Measurements from ENCODE around the gene QRFP. TPM values are rescaled to one million over a fixed set of nuclear protein-coding genes. Genes with fewer than 3 reads are reported as not detected.

Gene QRFP
- total RNA-seq, 1 experiment from 2014 or later: not detected

DNA sequence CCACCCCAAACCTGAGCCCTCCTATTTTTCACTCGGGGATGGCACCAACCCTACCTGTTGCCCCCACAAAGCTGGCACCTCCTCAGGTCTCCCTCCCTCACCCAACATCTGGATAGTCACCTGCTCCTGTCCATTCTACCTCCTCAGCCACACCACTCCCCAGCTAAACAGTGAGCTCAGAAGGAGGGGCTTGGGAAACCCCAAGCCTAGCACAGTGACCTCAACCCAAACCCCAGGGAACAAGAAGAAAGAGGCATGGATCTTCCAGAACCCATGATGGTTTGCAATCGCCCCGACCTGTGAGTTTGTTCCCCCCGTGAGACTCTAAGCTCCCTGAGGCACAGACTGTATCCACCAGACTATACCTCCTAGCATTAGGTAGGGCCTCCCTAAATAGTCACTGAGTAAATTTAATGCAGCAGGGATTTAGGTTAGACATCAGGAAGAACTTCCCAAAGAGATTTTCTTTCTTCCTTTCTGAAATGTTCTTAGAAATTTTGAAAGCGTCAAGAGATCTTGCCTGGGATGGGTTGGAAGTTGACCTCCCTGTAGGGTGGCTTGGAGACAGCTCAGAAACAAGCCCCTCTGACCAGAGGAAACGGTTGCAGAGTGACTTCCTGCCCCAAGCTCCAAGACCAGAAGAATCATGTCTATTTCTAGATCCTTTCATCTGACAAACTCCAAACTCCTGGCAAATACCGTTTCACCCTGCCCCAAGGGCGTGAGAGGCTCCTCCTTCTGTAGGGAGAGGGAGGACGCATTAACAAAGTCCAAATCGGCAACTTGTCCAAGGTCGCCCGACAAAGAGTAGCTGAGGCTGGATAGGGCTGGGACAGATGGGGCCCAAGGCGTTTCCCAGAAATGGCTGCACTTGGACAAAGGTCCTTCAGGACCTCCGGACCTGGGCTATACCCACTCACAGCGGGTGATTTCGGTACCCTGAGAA lies 38.4 kb upstream of the QRFP start:
- no peak for DNase-seq
- H3K4me1 Mint-ChIP-seq (ENCODE audit: low read depth, unreplicated experiment): peaks cover 25% of the 10 kb centered on the region
- H3K9me3 Mint-ChIP-seq (ENCODE audit: low read depth, unreplicated experiment): no peaks in the 10 kb centered on the region
- intact Hi-C loops (cut with micrococcal nuclease; ENCODE audit: unreplicated experiment): no loop called here
- BruUV-seq (replicated peaks): no TSS peak
- TF ChIP-seq, protein P1, sequence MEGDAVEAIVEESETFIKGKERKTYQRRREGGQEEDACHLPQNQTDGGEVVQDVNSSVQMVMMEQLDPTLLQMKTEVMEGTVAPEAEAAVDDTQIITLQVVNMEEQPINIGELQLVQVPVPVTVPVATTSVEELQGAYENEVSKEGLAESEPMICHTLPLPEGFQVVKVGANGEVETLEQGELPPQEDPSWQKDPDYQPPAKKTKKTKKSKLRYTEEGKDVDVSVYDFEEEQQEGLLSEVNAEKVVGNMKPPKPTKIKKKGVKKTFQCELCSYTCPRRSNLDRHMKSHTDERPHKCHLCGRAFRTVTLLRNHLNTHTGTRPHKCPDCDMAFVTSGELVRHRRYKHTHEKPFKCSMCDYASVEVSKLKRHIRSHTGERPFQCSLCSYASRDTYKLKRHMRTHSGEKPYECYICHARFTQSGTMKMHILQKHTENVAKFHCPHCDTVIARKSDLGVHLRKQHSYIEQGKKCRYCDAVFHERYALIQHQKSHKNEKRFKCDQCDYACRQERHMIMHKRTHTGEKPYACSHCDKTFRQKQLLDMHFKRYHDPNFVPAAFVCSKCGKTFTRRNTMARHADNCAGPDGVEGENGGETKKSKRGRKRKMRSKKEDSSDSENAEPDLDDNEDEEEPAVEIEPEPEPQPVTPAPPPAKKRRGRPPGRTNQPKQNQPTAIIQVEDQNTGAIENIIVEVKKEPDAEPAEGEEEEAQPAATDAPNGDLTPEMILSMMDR (IDR thresholded peaks at IDR 0.05; ENCODE audit: unreplicated experiment): no peak
- no peak overlapping the region for H3K27ac Mint-ChIP-seq (ENCODE audit: unreplicated experiment)
- CTCF ChIA-PET: interaction anchor here (0.6 kb wide), 1 partner anchor 27 kb away, joined by 3 read pairs; no protein-coding TSS in a partner anchor
- no peak overlapping the region for H3K4me3 Mint-ChIP-seq (ENCODE audit: low read depth, unreplicated experiment)
- peaks cover 57% of the 10 kb centered on the region for H3K27me3 Mint-ChIP-seq (ENCODE audit: unreplicated experiment)
- peaks cover 6% of the 10 kb centered on the region for H3K36me3 Mint-ChIP-seq (ENCODE audit: insufficient read depth, unreplicated experiment)

DNA sequence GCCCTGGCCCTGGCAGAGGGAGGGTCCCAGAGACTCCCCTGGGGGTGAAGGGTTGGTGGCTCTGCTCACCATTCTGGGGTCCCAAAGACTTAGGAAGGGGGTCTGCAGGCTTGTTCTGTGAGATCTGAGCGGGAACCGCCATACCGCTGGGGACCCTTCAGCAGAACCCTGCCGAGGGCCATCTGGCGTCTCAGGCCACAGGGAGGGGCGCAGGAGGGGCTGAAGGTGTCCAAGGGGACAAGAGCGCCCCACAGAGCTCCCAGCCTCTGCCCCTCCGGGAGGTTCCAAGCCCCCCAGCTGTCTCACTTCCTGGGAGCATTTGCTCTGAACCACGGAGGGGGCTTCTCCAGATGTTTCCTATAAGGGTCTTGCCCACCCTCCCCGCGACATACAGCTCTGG lies 37.6 kb upstream of the QRFP start:
- DNase-seq: no peak
- BruUV-seq (replicated peaks): no TSS peak
- Mint-ChIP-seq H3K36me3 (ENCODE audit: insufficient read depth, unreplicated experiment) (peaks cover 6% of the 10 kb centered on the region), H3K9me3 (ENCODE audit: low read depth, unreplicated experiment) (no peaks in the 10 kb centered on the region), H3K27me3 (ENCODE audit: unreplicated experiment) (peaks cover 55% of the 10 kb centered on the region), H3K4me1 (ENCODE audit: low read depth, unreplicated experiment) (peaks cover 25% of the 10 kb centered on the region), H3K4me3 (ENCODE audit: low read depth, unreplicated experiment) (no peak overlapping the region), H3K27ac (ENCODE audit: unreplicated experiment) (no peak overlapping the region)
- TF ChIP-seq, protein P1 (IDR thresholded peaks at IDR 0.05; ENCODE audit: unreplicated experiment): no peak
- intact Hi-C loops (cut with micrococcal nuclease; ENCODE audit: unreplicated experiment): no loop called here
- CTCF ChIA-PET: interaction anchor here (0.7 kb wide), 1 partner anchor 29 kb away, joined by 3 read pairs; no protein-coding TSS in a partner anchor

DNA sequence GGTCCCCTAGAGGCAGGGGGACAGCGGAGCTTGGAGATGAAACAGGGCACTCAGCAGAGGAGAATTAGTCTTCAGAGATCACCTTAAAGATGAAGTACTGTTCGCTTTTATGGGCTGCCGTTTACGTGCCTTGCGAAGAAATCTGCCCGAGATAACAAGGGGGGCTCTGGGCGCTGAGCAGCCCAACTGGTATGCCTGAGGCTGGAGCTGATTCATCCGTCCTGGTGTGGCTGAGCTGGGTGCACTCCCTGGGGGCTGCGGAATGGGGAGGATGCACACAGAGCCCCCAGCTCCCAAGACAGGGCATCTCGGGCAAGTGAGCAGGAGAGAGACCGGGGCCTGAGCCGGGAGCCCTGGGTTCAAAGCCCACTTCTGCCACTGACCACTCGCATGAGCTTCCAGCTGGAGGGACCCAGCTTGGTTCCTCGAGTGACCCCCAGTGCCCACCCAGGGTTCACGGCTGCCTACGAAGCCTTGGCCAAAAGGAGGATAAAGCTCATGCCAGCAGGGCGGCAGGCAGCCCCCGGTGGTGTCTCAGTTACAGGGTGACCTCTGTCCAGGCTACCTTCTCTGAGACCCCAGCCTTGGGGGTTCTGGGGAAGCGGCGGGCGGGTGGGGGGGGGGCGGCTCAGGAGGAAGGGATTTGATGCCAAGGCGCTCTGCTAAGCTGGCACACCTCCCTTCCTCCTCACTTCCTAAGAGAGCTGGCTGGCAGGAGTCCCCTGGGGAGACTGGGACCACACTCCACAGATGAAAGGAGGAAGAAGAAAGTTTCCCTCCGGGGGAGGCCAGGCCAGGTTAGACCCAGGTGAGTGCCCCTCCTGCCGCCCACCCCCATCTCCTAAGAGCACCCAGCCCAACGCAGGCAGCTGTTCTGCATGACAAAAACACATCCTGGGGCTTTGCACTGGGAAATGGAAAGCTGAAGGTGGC lies 36.8 kb upstream of the QRFP start:
- no peak for DNase-seq
- intact Hi-C loops (cut with micrococcal nuclease; ENCODE audit: unreplicated experiment): no loop called here
- BruUV-seq (replicated peaks): no TSS peak
- Mint-ChIP-seq H3K27ac (ENCODE audit: unreplicated experiment) (no peak overlapping the region), H3K27me3 (ENCODE audit: unreplicated experiment) (peaks cover 46% of the 10 kb centered on the region), H3K36me3 (ENCODE audit: insufficient read depth, unreplicated experiment) (no peaks in the 10 kb centered on the region), H3K9me3 (ENCODE audit: low read depth, unreplicated experiment) (no peaks in the 10 kb centered on the region), H3K4me3 (ENCODE audit: low read depth, unreplicated experiment) (no peak overlapping the region), H3K4me1 (ENCODE audit: low read depth, unreplicated experiment) (peaks cover 26% of the 10 kb centered on the region)
- CTCF ChIA-PET: interaction anchor here (0.6 to 0.7 kb wide), 2 partner anchors 28 to 522 kb away, joined by 3 read pairs; no protein-coding TSS in a partner anchor
- TF ChIP-seq, protein P1 (IDR thresholded peaks at IDR 0.05; ENCODE audit: unreplicated experiment): no peak

DNA sequence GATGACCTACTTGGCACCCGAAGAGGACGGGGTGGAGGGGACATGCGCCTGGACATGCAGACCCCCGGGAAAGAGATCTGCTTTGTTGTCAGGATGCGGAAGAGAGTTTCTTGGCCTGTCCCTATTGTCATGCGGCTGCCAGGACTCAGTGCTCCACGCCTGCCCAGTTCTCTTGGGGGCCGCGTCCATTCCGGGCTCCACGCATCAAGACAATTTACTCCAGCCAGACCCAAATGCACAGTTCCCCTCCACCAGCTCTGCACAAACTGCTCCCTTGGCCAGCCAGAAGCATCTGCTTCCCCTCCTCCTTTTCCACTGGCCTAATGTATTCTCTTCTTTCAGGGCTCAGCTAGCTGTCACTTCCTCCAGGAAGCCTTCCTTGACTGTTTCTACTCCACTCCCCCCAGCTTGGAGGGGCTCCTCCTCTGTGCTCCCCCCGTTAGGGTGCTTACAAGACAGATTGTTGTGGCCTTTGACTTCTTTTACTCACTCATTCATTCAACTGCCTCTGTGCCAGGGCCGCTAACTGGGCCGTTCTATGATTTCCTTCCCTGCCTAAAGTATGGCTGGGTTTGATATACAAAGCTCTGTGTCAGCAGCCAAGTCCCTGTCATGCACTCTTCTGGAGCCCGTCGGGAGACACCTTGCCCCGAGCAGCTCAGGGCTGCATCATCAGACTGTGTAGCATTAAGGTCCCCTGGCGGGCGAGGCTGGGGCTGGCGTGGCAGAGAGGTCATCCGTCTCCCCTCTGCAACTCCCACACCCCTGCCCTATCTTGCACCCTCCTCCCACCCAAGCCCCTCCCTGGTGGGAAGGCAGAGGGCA lies 35.9 kb upstream of the QRFP start:
- intact Hi-C loops (cut with micrococcal nuclease; ENCODE audit: unreplicated experiment): no loop called here

More for the DNA sequence above, 35.9 kb upstream of the QRFP start:
- H3K27ac Mint-ChIP-seq (ENCODE audit: unreplicated experiment): no peak overlapping the region
- no peak for DNase-seq
- H3K4me1 Mint-ChIP-seq (ENCODE audit: low read depth, unreplicated experiment): peaks cover 33% of the 10 kb centered on the region
- TF ChIP-seq, protein P1 (IDR thresholded peaks at IDR 0.05; ENCODE audit: unreplicated experiment): no peak
- H3K36me3 Mint-ChIP-seq (ENCODE audit: insufficient read depth, unreplicated experiment): peaks cover 5% of the 10 kb centered on the region
- peaks cover 42% of the 10 kb centered on the region for H3K27me3 Mint-ChIP-seq (ENCODE audit: unreplicated experiment)
- no TSS peak for BruUV-seq (replicated peaks)
- no peak overlapping the region for H3K4me3 Mint-ChIP-seq (ENCODE audit: low read depth, unreplicated experiment)
- CTCF ChIA-PET: no interaction called here
- no peaks in the 10 kb centered on the region for H3K9me3 Mint-ChIP-seq (ENCODE audit: low read depth, unreplicated experiment)
